Tongue (tissue), 2 donors: Measurements from ENCODE around the gene IL1R2. TPM values are rescaled to one million over a fixed set of nuclear protein-coding genes. Genes with fewer than 3 reads are reported as not detected.

ENCODE experiments used
- DNase-seq: peaks from one replicate; pipeline ENCODE4 v3.0.0-alpha.2; 2015
- total RNA-seq: library from RNA; depleted of rRNA; stranded (reverse); fragments of >200 nt; gene quantifications from one replicate; pipeline ENCODE4 v1.2.3, GENCODE V29; 2014

Gene IL1R2
- total RNA-seq, 1 donor from 2014 or later: 5.7 TPM

DNA sequence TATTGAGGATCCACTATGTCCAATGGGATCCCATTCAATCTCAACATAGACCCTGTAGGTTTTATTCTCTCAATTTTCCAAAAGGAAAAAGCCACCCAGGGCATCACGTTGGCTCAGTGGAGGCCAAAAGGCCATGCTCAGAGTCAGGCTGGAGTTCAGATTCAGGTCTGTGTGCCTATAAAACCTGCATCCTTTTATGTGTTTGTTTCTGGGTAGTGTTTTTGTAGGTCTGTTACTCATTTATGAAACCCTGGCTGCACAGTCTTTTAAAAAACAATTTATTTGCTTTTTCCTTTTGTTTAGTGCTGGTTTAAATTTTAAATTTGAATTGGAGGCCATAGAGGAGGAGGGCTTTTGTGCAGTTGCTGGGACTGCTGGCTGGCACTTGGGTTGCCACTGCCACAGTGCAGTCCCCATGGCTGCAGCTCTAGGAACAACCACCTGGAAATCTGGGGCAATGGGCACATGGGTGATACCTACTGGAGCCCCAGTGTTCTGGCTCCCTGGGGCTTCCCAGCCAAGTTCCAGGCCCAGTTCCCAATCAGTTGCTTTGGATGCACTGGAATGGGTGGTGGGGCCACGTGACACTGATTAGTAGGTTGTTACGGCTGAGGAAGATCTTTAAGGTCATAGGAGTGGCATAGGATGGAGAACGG is 31.3 kb downstream of the IL1R2 start:
- DNase-seq: no peak

- no peak for DNase-seq
Measured at GRCh38 chr2:102024410-102024809, 32.6 kb downstream of the IL1R2 start.

- no peak for DNase-seq
Measured at GRCh38 chr2:102025016-102025501, 33.3 kb downstream of the IL1R2 start.

DNA sequence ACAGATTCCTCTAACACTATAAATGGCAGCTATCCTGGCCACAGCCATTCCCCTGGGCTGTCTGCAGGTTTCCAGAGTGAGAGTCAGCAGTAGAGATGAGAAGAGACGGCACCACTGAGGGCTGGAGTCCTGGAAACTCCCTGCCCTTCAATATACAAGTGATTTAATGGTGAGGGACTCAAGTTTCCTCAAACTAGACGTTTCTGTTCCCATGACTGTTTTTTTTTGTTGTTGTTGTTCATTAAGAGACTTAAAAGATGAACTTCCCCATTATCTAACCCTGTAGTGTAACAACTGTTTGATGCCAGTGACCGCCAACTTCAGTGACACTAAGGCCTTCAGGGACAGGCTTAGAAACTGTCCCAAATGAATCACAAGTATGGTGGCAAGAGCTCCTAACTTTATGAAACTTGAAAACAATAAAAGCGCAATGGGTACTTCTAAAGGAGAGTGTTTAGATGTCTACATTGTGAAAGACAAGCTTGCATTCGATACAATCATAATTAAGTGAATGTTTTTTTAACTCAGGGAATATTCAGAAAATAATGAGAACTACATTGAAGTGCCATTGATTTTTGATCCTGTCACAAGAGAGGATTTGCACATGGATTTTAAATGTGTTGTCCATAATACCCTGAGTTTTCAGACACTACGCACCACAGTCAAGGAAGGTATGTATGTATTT is 34.0 kb downstream of the IL1R2 start:
- DNase-seq: no peak

DNA sequence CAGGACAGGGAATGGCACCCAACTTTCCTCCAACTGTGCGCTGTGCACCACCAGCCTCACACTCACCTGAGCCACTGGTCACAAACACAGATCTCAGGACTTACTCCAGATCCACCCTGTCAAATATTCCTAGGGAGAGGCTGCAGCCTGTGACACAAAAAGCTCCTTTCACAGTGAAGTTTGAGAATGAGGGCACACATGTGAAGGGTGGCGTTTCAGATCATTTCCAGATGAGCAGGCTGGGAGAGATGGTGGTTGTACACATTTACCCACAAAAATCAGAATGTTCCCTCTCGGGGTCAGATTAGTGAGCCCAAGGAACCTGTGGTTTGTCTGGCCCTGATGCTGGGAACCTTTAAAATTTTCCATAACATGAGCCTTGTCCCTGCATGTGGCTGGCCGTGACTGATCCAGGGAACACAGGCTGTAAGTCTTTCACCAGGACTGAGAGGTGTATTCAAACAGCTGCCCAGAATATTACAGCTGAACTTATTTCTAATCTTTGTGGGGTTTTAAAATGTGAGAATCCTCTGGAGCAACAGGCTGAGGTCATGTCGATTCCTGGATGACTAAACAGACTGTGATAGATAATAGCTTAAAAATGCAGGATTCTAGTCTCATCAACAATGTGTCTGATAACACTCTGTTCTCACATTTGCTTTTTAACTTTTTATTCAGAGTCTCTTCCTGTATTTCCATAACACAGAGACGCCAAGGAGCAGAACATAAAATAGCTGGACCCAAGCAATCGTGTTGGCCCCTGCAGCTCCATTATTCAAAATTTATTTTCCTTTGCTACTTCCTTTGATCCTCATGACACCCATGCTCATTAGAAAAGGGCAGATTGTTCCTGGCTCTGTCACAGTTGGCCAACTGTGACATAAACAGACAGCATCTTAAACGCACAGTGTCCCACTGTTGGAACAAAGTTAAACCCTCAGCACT is 35.5 kb downstream of the IL1R2 start:
- no peak for DNase-seq

DNA sequence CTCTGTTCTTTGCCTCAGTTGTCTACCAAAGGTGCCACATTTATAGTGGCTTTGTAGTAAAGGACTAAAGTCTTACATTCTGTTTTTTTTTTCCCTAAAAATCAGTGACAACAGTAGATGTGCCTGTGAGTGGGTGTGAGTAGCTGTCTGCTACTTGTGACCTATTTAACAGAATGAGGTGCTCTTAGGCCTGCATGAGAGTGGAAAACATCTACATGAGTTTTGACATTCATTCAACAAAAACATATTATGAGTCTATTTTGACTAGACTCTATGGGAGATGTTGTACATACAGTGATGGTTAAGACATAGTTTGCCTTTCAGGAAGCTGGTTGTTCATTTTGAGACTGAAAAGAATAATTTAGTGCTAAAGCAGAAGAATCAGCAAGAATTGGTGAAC is 36.7 kb downstream of the IL1R2 start:
- DNase-seq: no peak

- DNase-seq: no peak
Measured at GRCh38 chr2:102029405-102029804, 37.6 kb downstream of the IL1R2 start.

GRCh38 chr2:102029952-102030351 is 38.2 kb downstream of the IL1R2 start:
- no peak for DNase-seq

GRCh38 chr2:102030502-102030854 is 38.7 kb downstream of the IL1R2 start:
- no peak for DNase-seq

GRCh38 chr2:102030855-102031527 is 39.2 kb downstream of the IL1R2 start:
- no peak for DNase-seq

- no peak for DNase-seq
Measured at GRCh38 chr2:102032368-102033030, 40.7 kb downstream of the IL1R2 start.

DNA sequence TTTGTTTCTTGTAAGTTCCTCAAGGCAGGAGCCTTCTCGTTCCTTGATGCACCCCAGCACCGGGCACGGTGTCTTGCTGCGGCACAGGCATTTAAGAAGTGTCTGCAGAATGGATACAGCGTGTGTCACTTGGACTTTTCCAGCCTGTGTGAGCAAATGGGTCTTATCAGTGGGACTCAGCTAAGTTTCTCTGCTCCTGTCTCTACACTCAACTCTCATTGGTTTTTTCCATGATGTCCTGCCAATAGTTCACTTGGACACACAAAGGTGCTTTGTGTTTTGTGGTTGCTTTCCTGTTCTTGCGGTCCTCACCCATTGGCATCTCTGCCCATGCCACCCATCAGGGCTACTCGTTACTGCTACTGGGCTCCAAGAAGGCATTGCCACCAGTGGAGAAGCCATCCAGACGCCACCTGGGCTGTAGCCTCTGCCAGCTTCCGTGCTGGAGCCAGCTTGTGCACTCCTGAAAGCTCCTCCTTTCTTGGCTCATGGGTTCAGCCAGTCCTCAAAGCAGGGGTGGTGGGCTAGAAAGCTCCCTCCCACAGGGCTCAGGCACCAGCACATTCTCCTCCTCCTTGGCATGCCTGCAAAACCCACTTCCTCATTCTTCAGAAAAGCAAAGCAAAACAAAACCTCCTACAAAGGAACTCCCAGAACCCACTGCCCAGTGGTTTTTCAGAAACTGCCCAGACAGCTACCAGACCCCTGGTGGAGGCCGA is 41.4 kb downstream of the IL1R2 start:
- peak; percentile 50 for DNase-seq

DNA sequence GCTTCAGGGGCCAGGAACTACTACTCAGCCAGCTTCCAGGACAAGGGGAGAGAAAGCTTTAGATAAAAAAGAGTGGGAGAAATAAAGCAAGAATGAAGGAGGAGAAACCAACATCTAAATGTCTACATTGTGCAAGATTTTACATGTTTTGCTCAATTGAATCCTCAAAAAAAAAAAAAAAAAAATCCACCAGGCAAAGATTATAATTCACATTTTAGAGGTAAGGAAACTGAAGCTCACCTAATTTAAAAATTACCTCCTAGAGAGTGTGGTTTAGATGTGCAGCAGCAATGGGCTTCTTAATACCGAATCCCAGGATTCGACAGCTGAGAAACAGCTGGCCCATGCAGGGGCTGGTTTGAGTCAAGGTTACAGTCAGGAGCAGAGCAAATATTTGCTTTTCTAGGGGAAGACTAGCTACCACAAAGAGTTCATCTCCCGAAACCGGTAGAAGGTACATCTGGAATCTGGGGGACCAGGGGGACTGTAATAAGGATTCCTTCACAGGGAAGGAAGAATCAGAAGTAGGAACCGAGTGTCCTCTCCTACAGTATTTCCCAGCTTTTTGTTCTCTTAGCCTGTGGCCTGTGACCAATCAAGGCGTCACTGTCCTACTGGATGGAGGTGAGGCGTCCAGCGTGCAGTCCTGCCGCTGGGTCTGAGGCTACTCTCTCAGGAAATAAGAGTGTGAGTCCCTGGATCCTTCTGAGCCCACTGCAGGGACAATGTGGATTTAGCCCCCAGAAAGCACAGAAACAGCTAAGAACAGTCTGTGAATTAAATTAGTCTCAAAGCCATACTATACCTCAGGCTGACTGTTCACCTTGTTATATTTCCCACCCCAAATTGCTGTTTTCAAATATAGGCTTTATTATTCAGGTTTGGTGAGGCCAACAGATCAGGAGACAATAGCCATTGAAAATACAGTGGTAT is 42.3 kb downstream of the IL1R2 start:
- DNase-seq: no peak

DNA sequence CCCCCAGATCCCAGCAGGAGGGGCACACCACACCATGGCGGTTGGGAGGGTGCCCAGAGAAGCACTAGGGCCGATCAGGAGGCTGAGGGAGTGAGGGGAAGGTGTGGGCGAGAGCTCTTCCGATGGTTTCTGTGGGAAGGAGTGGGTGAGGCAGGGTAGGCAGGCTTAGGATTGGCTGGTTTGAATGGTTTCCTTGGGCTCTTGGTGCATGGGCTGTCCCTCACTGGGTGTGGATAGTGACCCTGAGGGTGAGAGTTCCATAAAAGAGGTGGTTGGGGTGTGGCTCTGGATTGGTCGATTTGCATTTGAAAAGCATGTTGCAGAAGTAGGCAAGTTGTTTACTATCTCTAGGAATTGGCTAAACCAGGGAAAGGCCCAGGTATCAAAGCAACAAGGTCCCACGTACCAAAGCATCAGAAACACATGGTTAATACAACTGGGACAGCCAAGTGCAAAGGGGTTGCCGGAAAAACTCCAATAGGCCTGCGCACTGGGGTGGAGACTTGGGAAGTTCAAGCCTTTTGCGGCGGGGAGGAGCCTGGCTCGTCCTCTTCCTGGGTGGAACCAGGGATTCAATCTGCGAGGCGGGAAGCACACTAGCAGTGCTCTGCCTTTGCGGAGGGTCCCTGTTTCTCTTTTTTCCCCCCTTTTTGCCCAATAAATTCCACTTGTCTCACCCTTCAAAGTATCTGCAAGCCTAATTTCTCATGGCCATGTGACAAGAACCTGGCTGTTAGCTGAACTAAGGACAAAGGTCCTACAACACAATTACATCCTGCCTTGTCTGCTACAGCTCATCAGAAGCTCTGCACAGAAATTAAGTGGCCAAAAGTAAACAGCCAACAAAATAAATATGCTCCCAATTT is 43.2 kb downstream of the IL1R2 start:
- DNase-seq: no peak

- no peak for DNase-seq
Measured at GRCh38 chr2:102037681-102038080, 45.9 kb downstream of the IL1R2 start.

GRCh38 chr2:102040229-102040628 is 48.5 kb downstream of the IL1R2 start:
- no peak for DNase-seq

GRCh38 chr2:102041351-102041750 is 49.6 kb downstream of the IL1R2 start:
- no peak for DNase-seq

DNA sequence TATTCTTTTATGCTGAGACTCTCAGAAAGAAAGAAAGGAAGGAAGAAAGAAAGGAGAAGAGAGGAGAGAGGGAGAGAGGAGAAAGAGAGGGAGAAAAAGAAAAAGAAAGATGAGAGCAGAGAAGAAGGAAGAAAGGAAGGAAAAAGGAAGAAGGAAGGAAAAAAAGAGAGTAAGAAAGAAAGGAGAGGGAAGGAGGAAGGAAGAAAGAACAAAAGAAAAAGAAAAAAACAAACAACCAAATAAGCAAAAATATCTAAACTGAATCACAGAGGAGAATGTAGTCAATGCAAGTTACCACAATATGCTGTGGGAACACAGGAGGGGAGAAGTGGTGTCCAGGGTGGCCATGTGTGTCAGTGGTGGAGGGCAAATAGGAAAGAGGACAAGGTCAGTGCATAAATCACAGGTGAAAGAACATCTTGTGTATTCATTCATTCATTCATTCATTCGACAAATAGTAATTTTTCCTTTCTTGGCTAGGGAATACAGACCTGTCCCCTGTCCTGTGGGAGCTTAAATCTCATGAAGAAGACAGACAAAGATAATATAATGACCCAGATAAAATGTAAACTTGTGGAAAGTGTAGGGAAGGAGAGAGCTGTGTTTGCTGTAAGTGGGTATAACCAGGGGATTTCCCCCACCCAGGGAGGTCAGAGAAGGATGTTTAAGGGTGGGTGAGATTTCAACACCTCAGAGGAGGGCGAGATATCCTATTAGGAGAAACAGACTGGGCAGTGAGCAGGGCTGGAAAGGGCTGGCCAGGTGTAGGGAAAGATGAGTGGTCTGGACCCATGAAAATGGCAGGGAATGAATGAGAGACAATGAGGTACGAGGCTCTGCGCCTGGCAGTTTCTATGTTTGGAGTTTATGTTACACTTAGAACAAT is 50.7 kb downstream of the IL1R2 start:
- no peak for DNase-seq
